Body of pancreas (tissue), 4 donors: ENCODE results near the gene FXYD2. TPM values are rescaled to one million over a fixed set of nuclear protein-coding genes. Genes with fewer than 3 reads are reported as not detected.

Source experiments
- ATAC-seq: fragments of 150-250 bp; one replicate; pipeline ENCODE4 v1.9.1; 2016
- DNase-seq, 4 donors: peaks; one replicate each; pipeline ENCODE4 v3.0.0-alpha.2; 2019
- H3K27ac ChIP-seq, 4 donors: fragments of 200-600 bp; sonication (generic); 1 replicate in 3 of 4; 2 replicates in 1 of 4; pipeline versions ENCODE4 v1.5.1 to v1.6.1; 2016 to 2019; ENCODE audit warnings: mild to moderate bottlenecking in 1 of 4, mixed read lengths in 1 of 4, moderate library complexity in 1 of 4
- H3K27me3 ChIP-seq, 2 donors: fragments of 200-600 bp; sonication (generic); one replicate each; pipeline ENCODE4 v1.6.0; 2016; ENCODE audit warnings: mild to moderate bottlenecking in 1 of 2
- H3K36me3 ChIP-seq, 2 donors: fragments of 200-600 bp; sonication (generic); replicated peaks in 1 of 2; 2 replicates each; pipeline ENCODE4 v1.5.1; 2016; ENCODE audit warnings: low read depth in 2 of 2; ENCODE audit not compliant: insufficient read depth in 1 of 2
- H3K4me1 ChIP-seq: fragments of 200-600 bp; sonication (generic); one replicate; pipeline ENCODE4 v1.6.0; 2016
- H3K4me3 ChIP-seq, 2 donors: fragments of 200-600 bp; sonication (generic); 1 replicate in 1 of 2; 2 replicates in 1 of 2; pipeline ENCODE4 v1.5.1; 2016 to 2019
- H3K9me3 ChIP-seq, 3 donors: fragments of 200-600 bp; sonication (generic); 1 replicate in 2 of 3; 2 replicates in 1 of 3; pipeline ENCODE4 v1.5.1; 2016
- CTCF ChIP-seq, 7 experiments: fragments of 450-650 bp in 4 of 7; fragments of 200-600 bp in 3 of 7; sonication (generic) in 3 of 7; IDR thresholded peaks; one replicate each; pipeline ENCODE4 v1.5.1; 2016 to 2019; ENCODE audit warnings: antibody characterized with exemption in 7 of 7
- POLR2A ChIP-seq, 3 donors: fragments of 450-650 bp; IDR thresholded peaks; one replicate each; pipeline ENCODE4 v1.6.1; 2016; ENCODE audit warnings: antibody characterized with exemption in 3 of 3, mild to moderate bottlenecking in 2 of 3
- WGBS, 2 donors: methylation state at CpG; one replicate each; pipeline ENCODE4 v1.1.5; 2017; 5-methylcytosine and 5-hydroxymethylcytosine counted together
- intact Hi-C: fragments of 100-400 bp; cut with DNase I; formaldehyde crosslinking; loops from one replicate; pipeline ENCODE4 v1.15.1; 2023
- total RNA-seq, 2 donors: library from RNA; depleted of rRNA; stranded (reverse); fragments of >200 nt; gene quantifications; one replicate each; pipeline ENCODE4 v1.1.0, GENCODE V29; 2016

The FXYD2 gene
- total RNA-seq, 2 donors from 2014 or later: 290 to 396 TPM

- ATAC-seq (no peak), DNase-seq (no peak)
- Histone ChIP-seq H3K36me3 (no peaks in the 10 kb centered on the region), H3K4me1 (peaks cover 4% of the 10 kb centered on the region), H3K4me3 (no peak overlapping the region), H3K9me3 (no peaks in the 10 kb centered on the region), H3K27me3 (no peaks in the 10 kb centered on the region), H3K27ac (peak overlapping the region in 3 of 4 donors; percentile 8 to 26 (median 13))
- intact Hi-C loops: no loop called here
- WGBS, 2 donors: 71 to 73% methylated on average over 8 to 12 of the region's 12 CpGs
- no peak for TF ChIP-seq CTCF (IDR thresholded peaks at IDR 0.05)
Measured at GRCh38 chr11:117862019-117862725, 37.6 kb upstream of the FXYD2 start.

DNA sequence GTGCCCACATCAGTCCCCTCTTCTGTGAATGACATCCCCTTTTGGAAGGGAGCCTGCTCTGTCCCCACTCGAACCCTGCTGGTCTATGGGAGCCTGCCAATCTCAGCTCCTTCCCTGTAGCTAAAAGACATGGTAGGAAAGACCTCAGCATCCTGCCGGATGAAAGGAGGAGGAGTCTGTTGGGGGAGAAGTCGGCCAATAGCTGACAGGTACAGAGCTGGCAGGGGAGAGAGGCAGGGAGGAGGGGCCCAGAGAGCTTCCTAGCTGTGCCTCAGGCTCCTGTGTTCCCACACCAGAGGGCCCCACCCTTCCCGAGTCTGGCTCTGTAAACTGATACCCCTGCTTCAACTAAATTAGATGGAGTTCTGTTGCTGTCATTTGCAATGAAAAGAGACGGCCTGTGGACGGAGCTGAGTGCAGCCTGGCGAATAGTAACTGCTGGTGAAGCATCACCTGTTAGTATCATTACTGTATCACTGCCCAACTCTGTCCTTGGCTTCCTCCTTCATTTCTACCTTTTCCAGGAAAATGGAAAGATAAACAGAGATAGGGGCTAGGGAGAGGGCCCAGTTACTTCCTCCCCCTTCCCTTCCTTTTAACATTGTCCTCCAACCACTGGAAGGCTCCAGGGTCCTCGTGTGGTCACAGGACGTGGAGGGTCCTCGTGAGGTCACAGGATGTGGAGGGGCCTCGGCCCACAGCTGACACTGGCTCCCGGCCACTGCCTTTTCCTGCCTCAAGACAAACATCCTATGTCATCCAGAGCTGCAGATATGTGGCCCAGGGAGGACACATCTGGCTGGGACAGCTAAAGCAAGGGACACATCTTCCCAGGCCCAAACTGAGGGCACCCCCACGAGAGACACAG, 36.8 kb upstream of the FXYD2 start:
- H3K27me3 ChIP-seq: no peaks in the 10 kb centered on the region
- no peak for TF ChIP-seq CTCF (IDR thresholded peaks at IDR 0.05)
- TF ChIP-seq POLR2A (IDR thresholded peaks at IDR 0.05): no peak
- H3K4me1 ChIP-seq: peaks cover 4% of the 10 kb centered on the region
- no peaks in the 10 kb centered on the region for H3K9me3 ChIP-seq
- whole genome bisulfite sequencing, 2 donors: 48 to 54% methylated on average over 13 of the region's 13 CpGs
- no peak overlapping the region for H3K4me3 ChIP-seq
- intact Hi-C loops: no loop called here
- DNase-seq (no peak), ATAC-seq (no peak)
- no peaks in the 10 kb centered on the region for H3K36me3 ChIP-seq
- peak overlapping the region in 1 of 4 donors; percentile 26 for H3K27ac ChIP-seq

GRCh38 chr11:117860139-117860538, 35.6 kb upstream of the FXYD2 start:
- no peak for TF ChIP-seq POLR2A (IDR thresholded peaks at IDR 0.05)
- TF ChIP-seq CTCF (IDR thresholded peaks at IDR 0.05): no peak
- ATAC-seq (no peak), DNase-seq (no peak)
- no peaks in the 10 kb centered on the region for H3K27me3 ChIP-seq
- H3K9me3 ChIP-seq: no peaks in the 10 kb centered on the region
- intact Hi-C loops: no loop called here
- 74 to 83% methylated on average over 6 of the region's 6 CpGs for WGBS, 2 donors
- H3K27ac ChIP-seq: no peak overlapping the region
- no peaks in the 10 kb centered on the region for H3K36me3 ChIP-seq
- peaks cover 4% of the 10 kb centered on the region for H3K4me1 ChIP-seq
- H3K4me3 ChIP-seq: no peak overlapping the region

DNA sequence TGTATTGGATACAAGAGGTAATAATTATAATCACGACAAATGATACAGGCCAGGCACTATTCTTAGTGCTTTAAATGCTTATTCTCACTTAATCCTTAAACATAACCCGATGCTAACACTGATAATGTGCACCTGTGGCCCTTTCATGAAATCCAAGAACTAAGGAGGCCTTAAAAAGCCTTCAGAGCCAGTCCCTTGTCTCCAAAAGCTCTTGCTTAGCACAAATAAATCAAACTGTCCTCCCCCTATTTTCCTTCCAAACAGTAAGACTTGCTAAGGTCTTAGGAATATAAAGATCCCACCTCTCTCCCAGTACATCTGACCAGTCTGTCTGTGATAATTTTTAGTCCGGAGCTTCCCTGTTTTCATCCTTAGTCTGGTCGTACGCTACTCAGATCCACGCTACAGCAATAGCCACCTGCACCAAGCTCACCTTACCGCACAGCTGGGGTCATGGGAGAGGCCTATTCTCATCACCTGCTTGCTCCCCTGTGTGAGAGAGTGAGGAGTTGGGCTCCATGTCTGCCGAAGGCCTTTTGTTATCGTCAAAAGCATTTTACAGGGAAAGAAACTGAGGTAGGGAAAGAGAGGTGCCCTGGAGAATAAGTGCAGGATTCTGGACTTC, 35.1 kb upstream of the FXYD2 start:
- Histone ChIP-seq H3K9me3 (no peaks in the 10 kb centered on the region), H3K27ac (no peak overlapping the region), H3K27me3 (no peaks in the 10 kb centered on the region), H3K4me3 (no peak overlapping the region), H3K4me1 (peaks cover 4% of the 10 kb centered on the region), H3K36me3 (no peaks in the 10 kb centered on the region)
- no peak for TF ChIP-seq CTCF (IDR thresholded peaks at IDR 0.05)
- TF ChIP-seq POLR2A (IDR thresholded peaks at IDR 0.05): no peak
- ATAC-seq (no peak), DNase-seq (no peak)
- 79 to 82% methylated on average over 9 of the region's 9 CpGs for WGBS, 2 donors
- intact Hi-C loops: no loop called here
